ENCODE measurements around the gene C13orf46. TPM values are rescaled to one million over a fixed set of nuclear protein-coding genes. Genes with fewer than 3 reads are reported as not detected.

C13orf46 gene
- total RNA-seq, 2 donors from 2014 or later: 0.24 to 0.44 TPM

DNA sequence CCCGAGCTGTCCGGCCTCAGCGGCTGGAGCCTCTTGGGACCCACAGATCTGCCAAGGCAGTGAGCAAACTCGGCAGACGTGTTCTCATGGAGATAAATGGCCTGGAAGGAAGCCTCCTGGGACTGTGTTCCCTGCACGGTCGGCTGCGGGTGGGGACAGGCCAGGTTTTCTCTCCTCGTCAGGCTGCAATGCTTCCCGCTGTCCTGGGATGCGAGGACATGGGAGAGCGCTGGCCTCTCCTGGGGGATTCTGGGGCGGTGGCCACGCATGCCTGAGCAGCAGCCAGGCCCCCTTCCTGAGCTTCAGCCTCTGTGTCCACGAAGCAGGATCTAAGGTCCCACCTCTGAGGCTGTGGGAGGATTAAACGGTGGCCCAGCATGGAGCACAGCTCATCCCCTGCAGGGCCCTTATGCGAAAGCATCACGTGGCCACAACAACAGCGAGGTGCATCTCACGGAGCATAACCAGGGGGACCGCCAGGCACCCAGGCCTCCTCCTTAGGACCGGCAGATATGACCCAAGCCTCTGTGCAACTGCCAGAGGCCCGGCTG, 21.2 kb upstream of the C13orf46 start:
- DNase-seq: no peak
- intact Hi-C loops (cut with DNase I): no loop called here
- Histone ChIP-seq H3K9ac (ENCODE audit: low read depth in 2 of 2, low read length in 2 of 2) (no peak overlapping the region), H3K4me1 (no peaks in the 10 kb centered on the region), H3K27ac (no peak overlapping the region), H3K9me3 (no peaks in the 10 kb centered on the region), H3K27me3 (no peaks in the 10 kb centered on the region), H3K36me3 (no peaks in the 10 kb centered on the region), H3K4me3 (no peak overlapping the region)
- TF ChIP-seq, protein P1, sequence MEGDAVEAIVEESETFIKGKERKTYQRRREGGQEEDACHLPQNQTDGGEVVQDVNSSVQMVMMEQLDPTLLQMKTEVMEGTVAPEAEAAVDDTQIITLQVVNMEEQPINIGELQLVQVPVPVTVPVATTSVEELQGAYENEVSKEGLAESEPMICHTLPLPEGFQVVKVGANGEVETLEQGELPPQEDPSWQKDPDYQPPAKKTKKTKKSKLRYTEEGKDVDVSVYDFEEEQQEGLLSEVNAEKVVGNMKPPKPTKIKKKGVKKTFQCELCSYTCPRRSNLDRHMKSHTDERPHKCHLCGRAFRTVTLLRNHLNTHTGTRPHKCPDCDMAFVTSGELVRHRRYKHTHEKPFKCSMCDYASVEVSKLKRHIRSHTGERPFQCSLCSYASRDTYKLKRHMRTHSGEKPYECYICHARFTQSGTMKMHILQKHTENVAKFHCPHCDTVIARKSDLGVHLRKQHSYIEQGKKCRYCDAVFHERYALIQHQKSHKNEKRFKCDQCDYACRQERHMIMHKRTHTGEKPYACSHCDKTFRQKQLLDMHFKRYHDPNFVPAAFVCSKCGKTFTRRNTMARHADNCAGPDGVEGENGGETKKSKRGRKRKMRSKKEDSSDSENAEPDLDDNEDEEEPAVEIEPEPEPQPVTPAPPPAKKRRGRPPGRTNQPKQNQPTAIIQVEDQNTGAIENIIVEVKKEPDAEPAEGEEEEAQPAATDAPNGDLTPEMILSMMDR (IDR thresholded peaks at IDR 0.05): no peak

DNA sequence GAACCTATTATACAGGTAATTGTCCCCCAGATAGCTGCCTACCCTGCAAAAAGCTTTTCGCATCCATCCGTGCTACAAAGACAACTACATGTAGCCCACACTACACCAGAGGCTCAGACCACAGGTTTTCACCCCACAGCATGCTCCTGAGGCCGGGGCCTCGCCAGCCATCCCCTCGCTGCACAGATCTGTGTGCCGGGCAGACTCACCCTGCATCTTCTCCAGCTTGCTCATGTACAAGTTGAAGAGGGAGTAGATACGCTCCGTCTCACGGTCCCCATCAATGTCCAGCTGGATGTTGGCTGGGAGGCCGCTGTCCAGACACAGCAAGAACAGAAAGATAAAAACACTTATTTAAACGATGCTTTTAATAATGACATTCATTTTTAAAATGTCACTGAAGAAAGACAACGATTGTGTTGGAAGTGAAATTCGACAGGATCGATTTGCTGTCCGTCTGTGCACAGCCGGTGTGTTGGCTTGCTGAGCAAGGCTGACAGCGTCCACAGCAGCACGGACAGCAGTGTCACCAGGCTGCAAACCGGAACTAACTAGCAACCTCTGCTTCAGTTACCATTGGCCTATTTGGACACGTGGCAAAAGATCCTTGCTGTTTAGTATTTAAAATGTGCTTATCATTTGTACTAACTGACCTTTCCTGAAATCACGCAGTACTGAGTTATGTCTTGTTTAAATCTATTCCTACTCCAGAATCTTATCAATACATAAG, 18.6 kb upstream of the C13orf46 start:
- Histone ChIP-seq H3K4me1 (no peaks in the 10 kb centered on the region), H3K9ac (ENCODE audit: low read depth in 2 of 2, low read length in 2 of 2) (no peak overlapping the region), H3K4me3 (no peak overlapping the region), H3K9me3 (no peaks in the 10 kb centered on the region), H3K27me3 (no peaks in the 10 kb centered on the region), H3K36me3 (no peaks in the 10 kb centered on the region), H3K27ac (no peak overlapping the region)
- TF ChIP-seq, protein P1 (IDR thresholded peaks at IDR 0.05): no peak
- intact Hi-C loops (cut with DNase I): no loop called here
- no peak for DNase-seq

DNA sequence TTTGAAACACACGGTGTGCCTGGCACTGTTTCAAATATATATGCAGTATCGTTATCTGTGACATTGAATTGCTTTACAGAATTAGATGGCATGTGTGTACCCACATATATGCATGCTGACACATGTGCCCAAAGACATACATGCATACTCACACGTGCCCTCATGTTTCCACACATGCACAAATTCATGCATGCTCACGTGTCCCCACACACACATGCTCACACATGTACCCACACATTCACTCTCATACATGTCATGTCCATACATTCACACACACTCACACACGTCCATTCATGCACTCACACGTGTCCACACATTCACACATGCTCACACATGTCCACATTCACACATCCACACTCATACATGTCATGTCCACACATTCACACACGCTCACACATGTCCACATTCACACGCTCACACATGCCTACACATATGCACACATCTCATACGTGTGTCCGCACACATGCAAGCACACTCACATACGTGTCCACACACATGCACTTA, 17.9 kb upstream of the C13orf46 start:
- Histone ChIP-seq H3K27me3 (no peaks in the 10 kb centered on the region), H3K9me3 (no peaks in the 10 kb centered on the region), H3K9ac (ENCODE audit: low read depth in 2 of 2, low read length in 2 of 2) (no peak overlapping the region), H3K36me3 (no peaks in the 10 kb centered on the region), H3K27ac (no peak overlapping the region), H3K4me3 (no peak overlapping the region), H3K4me1 (no peaks in the 10 kb centered on the region)
- no peak for DNase-seq
- intact Hi-C loops (cut with DNase I): no loop called here
- TF ChIP-seq, protein P1 (IDR thresholded peaks at IDR 0.05): no peak

DNA sequence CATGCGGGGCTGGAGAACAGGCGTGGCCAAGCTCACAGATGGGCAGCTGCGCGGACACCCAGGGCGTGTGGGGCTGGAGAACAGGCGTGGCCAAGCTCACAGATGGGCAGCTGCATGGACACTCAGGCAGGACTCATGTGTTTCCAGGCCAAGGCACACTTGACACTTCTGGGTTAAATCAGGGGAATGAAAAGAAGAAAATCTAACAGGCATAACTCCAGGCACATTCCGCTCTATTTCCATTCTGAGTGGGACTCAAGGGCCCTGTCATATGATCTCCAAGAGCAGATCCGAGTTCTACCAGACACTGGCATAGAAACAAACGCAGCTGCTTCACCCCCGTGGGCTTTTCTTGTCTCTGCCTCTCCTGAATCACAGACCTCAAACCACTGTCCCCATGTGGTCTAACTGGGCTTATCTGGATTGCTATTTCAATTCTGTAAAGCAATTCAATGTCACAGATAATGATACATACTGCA, 17.4 kb upstream of the C13orf46 start:
- H3K9ac ChIP-seq (ENCODE audit: low read depth in 2 of 2, low read length in 2 of 2): no peak overlapping the region
- intact Hi-C loops (cut with DNase I): no loop called here

DNA sequence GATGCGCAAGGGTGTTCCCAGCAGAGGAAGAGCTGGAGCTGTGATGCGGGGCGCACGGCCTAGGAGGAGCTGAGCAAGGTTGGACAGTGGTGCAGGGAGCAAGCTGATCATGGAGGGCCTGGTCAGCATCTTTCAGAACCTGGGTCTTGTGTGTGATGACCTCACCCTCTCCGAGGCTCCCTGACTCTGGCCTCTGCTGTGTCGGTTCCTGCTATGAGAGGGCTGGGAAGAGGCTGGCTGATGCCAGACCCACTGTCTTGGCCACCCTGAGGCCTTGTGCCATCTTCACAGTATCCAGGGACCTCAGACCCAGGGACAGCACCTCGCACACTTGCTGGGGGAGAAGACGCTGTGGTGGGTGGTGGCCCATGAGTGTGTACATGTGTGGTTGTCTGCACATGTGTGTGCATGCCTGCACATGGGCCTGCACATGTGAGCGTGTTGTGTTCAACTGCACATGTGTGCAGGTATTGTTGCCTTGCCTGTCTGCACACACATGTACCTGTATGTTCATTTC, 16.5 kb upstream of the C13orf46 start:
- H3K9ac ChIP-seq (ENCODE audit: low read depth in 2 of 2, low read length in 2 of 2): no peak overlapping the region
- TF ChIP-seq, protein P1 (IDR thresholded peaks at IDR 0.05): no peak
- H3K9me3 ChIP-seq: no peaks in the 10 kb centered on the region
- H3K4me3 ChIP-seq: no peak overlapping the region
- no peak for DNase-seq
- H3K4me1 ChIP-seq: no peaks in the 10 kb centered on the region
- no peaks in the 10 kb centered on the region for H3K27me3 ChIP-seq
- no peak overlapping the region for H3K27ac ChIP-seq
- H3K36me3 ChIP-seq: no peaks in the 10 kb centered on the region
- intact Hi-C loops (cut with DNase I): no loop called here

More for the DNA sequence above, 17.4 kb upstream of the C13orf46 start:
- H3K9me3 ChIP-seq: no peaks in the 10 kb centered on the region
- no peaks in the 10 kb centered on the region for H3K36me3 ChIP-seq
- no peak overlapping the region for H3K27ac ChIP-seq
- H3K27me3 ChIP-seq: no peaks in the 10 kb centered on the region
- H3K4me3 ChIP-seq: no peak overlapping the region
- H3K4me1 ChIP-seq: no peaks in the 10 kb centered on the region
- TF ChIP-seq, protein P1 (IDR thresholded peaks at IDR 0.05): no peak
- no peak for DNase-seq

Data from colonic mucosa (tissue), 4 donors.